ENCODE measurements around the gene MICAL3.

GRCh38 chr22:17814830-17815229, 209.5 kb downstream of the MICAL3 start:
- no peak for TF ChIP-seq CTCF (IDR thresholded peaks at IDR 0.05; ENCODE audit: poor library complexity, severe bottlenecking)
- TF ChIP-seq POLR2AphosphoS5 (IDR thresholded peaks at IDR 0.05) = no peak
- TF ChIP-seq SMC3 (conservative IDR thresholded peaks at IDR 0.05; ENCODE audit: poor library complexity) = no peak
- TF ChIP-seq MXI1 (conservative IDR thresholded peaks at IDR 0.05; ENCODE audit: poor library complexity, severe bottlenecking) = no peak
- no peak for TF ChIP-seq EZH2 (IDR thresholded peaks at IDR 0.05; ENCODE audit: borderline replicate concordance, insufficient read depth, low read length, poor library complexity, severe bottlenecking)
- no peak for TF ChIP-seq TAF1 (IDR thresholded peaks at IDR 0.05; ENCODE audit: low read depth)
- no peak for TF ChIP-seq EP300 (conservative IDR thresholded peaks at IDR 0.05; ENCODE audit: poor library complexity, severe bottlenecking)
- no peak for TF ChIP-seq REST (IDR thresholded peaks at IDR 0.05; ENCODE audit: borderline replicate concordance)

Measured in neural cell (in vitro differentiated cells).